Adrenal gland (tissue), 5 donors: ENCODE measurements around the gene RNF220.

ENCODE experiments used
- POLR2A ChIP-seq, 2 donors: fragments of 450-650 bp; IDR thresholded peaks; one replicate each; pipeline ENCODE4 v1.6.1; 2017; ENCODE audit warnings: antibody characterized with exemption in 2 of 2, mild to moderate bottlenecking in 2 of 2, moderate library complexity in 1 of 2
- TF ChIP-seq, protein P1 (sequence below), 6 experiments: fragments of 450-650 bp in 4 of 6; fragments of 200-600 bp in 2 of 6; sonication (generic) in 1 of 6; IDR thresholded peaks; 1 replicate in 5 of 6; 2 replicates in 1 of 6; pipeline versions ENCODE4 v1.5.1 to v1.8.0; 2016 to 2021; ENCODE audit warnings: antibody characterized with exemption in 6 of 6, mild to moderate bottlenecking in 2 of 6, moderate library complexity in 1 of 6
- donor health status: DM: no; HTN: no; CAD: no.

DNA sequence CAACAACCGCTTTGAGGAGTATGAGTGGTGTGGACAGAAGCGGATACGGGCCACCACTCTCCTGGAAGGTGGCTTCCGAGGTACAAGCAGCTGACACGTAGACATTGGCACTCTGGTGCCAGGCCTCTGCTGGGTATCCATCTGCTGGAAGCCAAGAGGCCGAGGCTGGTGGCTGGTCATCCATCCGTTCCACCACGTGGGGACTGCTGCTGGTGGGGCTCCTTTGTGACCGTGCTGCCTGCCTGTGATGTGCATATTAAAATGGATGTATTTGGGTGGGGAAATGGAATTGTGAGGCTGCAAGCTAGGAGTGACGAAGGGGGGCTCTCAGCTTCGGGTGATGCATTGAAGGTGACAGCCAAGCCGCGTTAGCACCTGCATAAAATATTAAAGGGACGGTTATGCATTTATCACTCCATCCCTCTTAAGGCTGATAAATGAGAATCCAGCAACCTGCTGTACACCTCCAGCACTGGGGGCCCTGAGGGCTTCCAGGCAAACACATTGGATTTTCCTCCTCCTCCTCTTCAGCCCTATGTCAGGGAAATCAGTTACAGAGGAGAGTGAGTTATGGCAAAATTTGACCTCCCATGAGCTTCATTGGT is 231.1 kb downstream of the RNF220 start:
- TF ChIP-seq POLR2A (IDR thresholded peaks at IDR 0.05): no peak
- TF ChIP-seq, protein P1, sequence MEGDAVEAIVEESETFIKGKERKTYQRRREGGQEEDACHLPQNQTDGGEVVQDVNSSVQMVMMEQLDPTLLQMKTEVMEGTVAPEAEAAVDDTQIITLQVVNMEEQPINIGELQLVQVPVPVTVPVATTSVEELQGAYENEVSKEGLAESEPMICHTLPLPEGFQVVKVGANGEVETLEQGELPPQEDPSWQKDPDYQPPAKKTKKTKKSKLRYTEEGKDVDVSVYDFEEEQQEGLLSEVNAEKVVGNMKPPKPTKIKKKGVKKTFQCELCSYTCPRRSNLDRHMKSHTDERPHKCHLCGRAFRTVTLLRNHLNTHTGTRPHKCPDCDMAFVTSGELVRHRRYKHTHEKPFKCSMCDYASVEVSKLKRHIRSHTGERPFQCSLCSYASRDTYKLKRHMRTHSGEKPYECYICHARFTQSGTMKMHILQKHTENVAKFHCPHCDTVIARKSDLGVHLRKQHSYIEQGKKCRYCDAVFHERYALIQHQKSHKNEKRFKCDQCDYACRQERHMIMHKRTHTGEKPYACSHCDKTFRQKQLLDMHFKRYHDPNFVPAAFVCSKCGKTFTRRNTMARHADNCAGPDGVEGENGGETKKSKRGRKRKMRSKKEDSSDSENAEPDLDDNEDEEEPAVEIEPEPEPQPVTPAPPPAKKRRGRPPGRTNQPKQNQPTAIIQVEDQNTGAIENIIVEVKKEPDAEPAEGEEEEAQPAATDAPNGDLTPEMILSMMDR (IDR thresholded peaks at IDR 0.05): no peak
